ENCODE results near the gene HLA-A.

GRCh38 chr6:29976588-29977424, 34.5 kb downstream of the HLA-A start:
- TF ChIP-seq POLR2A (IDR thresholded peaks at IDR 0.05) (no peak), CTCF (IDR thresholded peaks at IDR 0.05 in 8 of 11, conservative IDR thresholded peaks at IDR 0.05 in 3 of 11) (peak in 6 of 11 experiments; percentile 11 to 37 (median 23))
